Calu3 (cell line): ENCODE data around the gene FAM186B. TPM values are rescaled to one million over a fixed set of nuclear protein-coding genes. Genes with fewer than 3 reads are reported as not detected.

ENCODE experiments used
- BruUV-seq: library from RNA; stranded (reverse); fragments of 400-500 nt; replicated peaks from 2 replicates; lab custom pipeline; 2021; lab: Mats Ljungman, UMichigan
- CTCF ChIA-PET: fragments of 300-600 bp; sonication (Branson Sonifier 250); formaldehyde crosslinking; loops from one replicate; lab custom pipeline; 2022; ENCODE audit warnings: antibody characterized with exemption; lab: Charles Lee
- DNase-seq: peaks from one replicate; pipeline ENCODE4 v3.0.0; 2022
- H3K27ac Mint-ChIP-seq: one replicate; pipeline ENCODE4 v1.8.0; 2022; ENCODE audit warnings: mixed read lengths; ENCODE audit not compliant: unreplicated experiment
- H3K27me3 Mint-ChIP-seq: one replicate; pipeline ENCODE4 v1.8.0; 2022; ENCODE audit warnings: mixed read lengths; ENCODE audit not compliant: unreplicated experiment
- H3K36me3 Mint-ChIP-seq: one replicate; pipeline ENCODE4 v1.8.0; 2022; ENCODE audit warnings: mild to moderate bottlenecking, moderate library complexity, mixed read lengths; ENCODE audit not compliant: insufficient read depth, unreplicated experiment
- H3K4me1 Mint-ChIP-seq: one replicate; pipeline ENCODE4 v1.8.0; 2022; ENCODE audit warnings: mild to moderate bottlenecking, low read depth, mixed read lengths; ENCODE audit not compliant: unreplicated experiment
- H3K4me3 Mint-ChIP-seq: one replicate; pipeline ENCODE4 v1.8.0; 2022; ENCODE audit warnings: mild to moderate bottlenecking, low read depth, moderate library complexity, mixed read lengths; ENCODE audit not compliant: unreplicated experiment
- H3K9me3 Mint-ChIP-seq: one replicate; pipeline ENCODE4 v1.8.0; 2022; ENCODE audit warnings: low read depth, mixed read lengths; ENCODE audit not compliant: unreplicated experiment
- CTCF ChIP-seq: fragments of 200-600 bp; IDR thresholded peaks from one replicate; pipeline ENCODE4 v1.8.0; 2022; ENCODE audit warnings: antibody characterized with exemption; ENCODE audit not compliant: unreplicated experiment
- intact Hi-C: fragments of 100-400 bp; cut with micrococcal nuclease; formaldehyde crosslinking; loops from one replicate; pipeline ENCODE4 v1.10.0; 2022; ENCODE audit not compliant: unreplicated experiment
- total RNA-seq: library from RNA; stranded (reverse); gene quantifications from 2 replicates; pipeline ENCODE4 v1.2.3, GENCODE V29; 2022

FAM186B gene
- total RNA-seq, 1 experiment from 2014 or later, result 0.47 TPM

- no peak for TF ChIP-seq CTCF
- CTCF ChIA-PET, result no interaction called here
Measured at GRCh38 chr12:49599961-49600360, 5.5 kb downstream of the FAM186B start.

GRCh38 chr12:49598527-49598926 is 6.9 kb downstream of the FAM186B start:
- no peak overlapping the region for H3K4me3 Mint-ChIP-seq
- no peaks in the 10 kb centered on the region for H3K27me3 Mint-ChIP-seq
- intact Hi-C loops, result no loop called here
- CTCF ChIA-PET, result no interaction called here
- no peaks in the 10 kb centered on the region for H3K4me1 Mint-ChIP-seq
- no peak for DNase-seq
- peaks cover 5% of the 10 kb centered on the region for H3K36me3 Mint-ChIP-seq
- no peak overlapping the region for H3K27ac Mint-ChIP-seq
- H3K9me3 Mint-ChIP-seq, result no peaks in the 10 kb centered on the region
- no peak for TF ChIP-seq CTCF
- BruUV-seq, result no TSS peak

More at GRCh38 chr12:49599961-49600360, 5.5 kb downstream of the FAM186B start:
- Mint-ChIP-seq H3K27me3 (no peaks in the 10 kb centered on the region), H3K27ac (no peak overlapping the region), H3K4me3 (no peak overlapping the region), H3K4me1 (no peaks in the 10 kb centered on the region), H3K36me3 (peaks cover 5% of the 10 kb centered on the region), H3K9me3 (no peaks in the 10 kb centered on the region)
- BruUV-seq, result no TSS peak
- no peak for DNase-seq
- intact Hi-C loops, result no loop called here

GRCh38 chr12:49588721-49589516 is 16.5 kb downstream of the FAM186B start:
- no peaks in the 10 kb centered on the region for H3K36me3 Mint-ChIP-seq
- no peaks in the 10 kb centered on the region for H3K4me1 Mint-ChIP-seq
- TF ChIP-seq CTCF, result no peak
- no TSS peak for BruUV-seq
- CTCF ChIA-PET, result no interaction called here
- no peak overlapping the region for H3K27ac Mint-ChIP-seq
- H3K27me3 Mint-ChIP-seq, result no peaks in the 10 kb centered on the region
- DNase-seq, result no peak
- intact Hi-C loops, result no loop called here
- no peak overlapping the region for H3K4me3 Mint-ChIP-seq
- H3K9me3 Mint-ChIP-seq, result no peaks in the 10 kb centered on the region

GRCh38 chr12:49588281-49588680 is 17.2 kb downstream of the FAM186B start:
- no TSS peak for BruUV-seq
- Mint-ChIP-seq H3K4me3 (no peak overlapping the region), H3K27ac (no peak overlapping the region), H3K4me1 (no peaks in the 10 kb centered on the region), H3K36me3 (no peaks in the 10 kb centered on the region), H3K27me3 (no peaks in the 10 kb centered on the region), H3K9me3 (no peaks in the 10 kb centered on the region)
- TF ChIP-seq CTCF, result no peak
- intact Hi-C loops, result no loop called here
- DNase-seq, result no peak
- CTCF ChIA-PET, result no interaction called here
